Heart right ventricle (tissue), 16 donors: ENCODE results near the gene DHRSX. TPM values are rescaled to one million over a fixed set of nuclear protein-coding genes. Genes with fewer than 3 reads are reported as not detected.

Experiments
- ATAC-seq, 8 donors: fragments of 200-7000 bp; cut with Tn5 transposase; one replicate each; pipeline ENCODE4 v1.9.1; 2020; ENCODE audit warnings: mild to moderate bottlenecking in 8 of 8, moderate library complexity in 8 of 8, moderate number of reproducible peaks in 1 of 8
- DNase-seq, 2 donors: peaks; one replicate each; pipeline ENCODE4 v3.0.0-alpha.2; 2020
- H3K27ac ChIP-seq, 10 donors: fragments of 200-600 bp; sonication (generic) in 2 of 10; one replicate each; pipeline versions ENCODE4 v1.5.0 to v1.8.0; 2020 to 2022; ENCODE audit warnings: mild to moderate bottlenecking in 3 of 10
- H3K27me3 ChIP-seq, 7 donors: fragments of 200-600 bp; one replicate each; pipeline ENCODE4 v1.8.0; 2021 to 2022; ENCODE audit warnings: mild to moderate bottlenecking in 2 of 7
- H3K36me3 ChIP-seq, 9 donors: fragments of 200-600 bp; sonication (generic) in 1 of 9; one replicate each; pipeline versions ENCODE4 v1.5.0 to v1.8.0; 2020 to 2022; ENCODE audit warnings: mild to moderate bottlenecking in 2 of 9
- H3K4me1 ChIP-seq, 9 donors: fragments of 200-600 bp; sonication (generic) in 1 of 9; one replicate each; pipeline versions ENCODE4 v1.5.0 to v1.8.0; 2020 to 2022; ENCODE audit warnings: mild to moderate bottlenecking in 4 of 9
- H3K4me3 ChIP-seq, 10 donors: fragments of 200-600 bp; sonication (generic) in 2 of 10; one replicate each; pipeline versions ENCODE4 v1.5.0 to v1.8.0; 2020 to 2022; ENCODE audit warnings: mild to moderate bottlenecking in 7 of 10, moderate library complexity in 2 of 10
- H3K9me3 ChIP-seq, 11 donors: fragments of 200-600 bp in 10 of 11; sonication (generic) in 2 of 11; one replicate each; pipeline versions ENCODE4 v1.5.0 to v1.8.0; 2013 to 2022; ENCODE audit warnings: mild to moderate bottlenecking in 2 of 11, control low read depth in 1 of 11, moderate library complexity in 1 of 11
- CTCF ChIP-seq, 9 donors: fragments of 200-600 bp; sonication (generic) in 2 of 9; IDR thresholded peaks; one replicate each; pipeline versions ENCODE4 v1.5.0 to v1.8.0; 2021 to 2022; ENCODE audit warnings: antibody characterized with exemption in 9 of 9, mild to moderate bottlenecking in 5 of 9, moderate library complexity in 1 of 9
- WGBS, 2 donors: extraction: QIAGEN DNeasy Blood & Tissue Kit; methylation state at CpG; one replicate each; pipeline ENCODE4 v1.1.7; 2013; ENCODE audit warnings: inconsistent platforms in 1 of 2; 5-methylcytosine and 5-hydroxymethylcytosine counted together
- intact Hi-C, 10 donors: fragments of 100-400 bp; cut with DNase I; formaldehyde crosslinking; loops; one replicate each; pipeline versions ENCODE4 v1.11.1 to v1.14.2; 2022
- polyA plus RNA-seq, 2 donors: library from polyadenylated mRNA; stranded (reverse); fragments of 200-250 nt; gene quantifications; one replicate each; pipeline ENCODE4 v1.2.3, GENCODE V29; 2013
- total RNA-seq, 10 donors: library from RNA; stranded (reverse); fragmentation: NEBNext Ultra II Directional in 3 of 10; extraction: Animal tissue kit (Norgen Biotek cat#: 25700) in 3 of 10; gene quantifications; one replicate each; pipeline versions ENCODE4 v1.2.1 to v1.2.4, GENCODE V29; 2021 to 2023
- donor health status: Arrhythmogenic right ventricular cardiomyopathy.
- donor health status: ischemic (EF 13 %, LVEDD 7.1; RV severe dilation, severe dysfunction).
- donor health status: healthy with polysubstance abuse.
- donor health status: DM: no; HTN: yes; CAD: no.
- donor health status: DM: no; HTN: no; CAD: no.
- donor health status: ischemic (EF 25% LVEDD 6.9; RV normal size, moderate dysfunction).
- donor health status: ischemic (EF 25% LVEDD 5.7; RV mildly dilated, moderate dysfunction).
- donor health status: healthy.
- donor health status: DM: yes; HTN: yes; CAD: no.
- donor health status: Ischemic cardiomyopathy.
- donor health status: ischemic (EF 35%, LVEDD 5.7; RV mildly dilated, moderate dysfunction).
- donor health status: nonischemic (EF 11% LVEDD 7.7; RV severe dilation, severe dysfunction).
- donor health status: DM: yes; HTN: yes; CAD: no.
- donor health status: PGD.
- donor health status: ischemic (EF 29% LVEDD 5.4; RV normal size, mild dysfunction).
- donor health status: nonischemic (EF 23%, LVEDD 6.1; RV moderate dilation, normal function).

The DHRSX gene
- total and polyA plus RNA-seq, 12 donors, result 13.8 to 35.9 (median 26.2) TPM

GRCh38 chrX:2447484-2447883 is 53.3 kb downstream of the DHRSX start:
- no peak overlapping the region for H3K4me3 ChIP-seq
- intact Hi-C loops, result no loop called here
- ATAC-seq, result no peak
- H3K9me3 ChIP-seq, result peaks cover 0 to 6% (median 0%) of the 10 kb centered on the region in 11 donors
- peaks cover 0 to 12% (median 0%) of the 10 kb centered on the region in 9 donors for H3K4me1 ChIP-seq
- DNase-seq, result no peak
- H3K27me3 ChIP-seq, result no peaks in the 10 kb centered on the region
- 93 to 100% methylated on average over 1 to 2 of the region's 2 CpGs for WGBS, 2 donors
- no peak for TF ChIP-seq CTCF (IDR thresholded peaks at IDR 0.05)
- no peak overlapping the region for H3K27ac ChIP-seq
- H3K36me3 ChIP-seq, result peaks cover 0 to 12% (median 0%) of the 10 kb centered on the region in 9 donors

GRCh38 chrX:2446815-2447214 is 54.0 kb downstream of the DHRSX start:
- DNase-seq, result no peak
- H3K9me3 ChIP-seq, result peaks cover 0 to 6% (median 0%) of the 10 kb centered on the region in 11 donors
- WGBS, 2 donors, result 96 to 97% methylated on average over 14 of the region's 14 CpGs
- intact Hi-C loops, result no loop called here
- peak in 1 of 8 donors; percentile 23 for ATAC-seq
- no peak overlapping the region for H3K27ac ChIP-seq
- no peak for TF ChIP-seq CTCF (IDR thresholded peaks at IDR 0.05)
- peaks cover 0 to 12% (median 0%) of the 10 kb centered on the region in 9 donors for H3K36me3 ChIP-seq
- no peak overlapping the region for H3K4me3 ChIP-seq
- no peaks in the 10 kb centered on the region for H3K27me3 ChIP-seq
- H3K4me1 ChIP-seq, result peaks cover 0 to 16% (median 0%) of the 10 kb centered on the region in 9 donors

- Histone ChIP-seq H3K9me3 (peaks cover 0 to 6% (median 0%) of the 10 kb centered on the region in 11 donors), H3K4me1 (peaks cover 0 to 13% (median 0%) of the 10 kb centered on the region in 9 donors), H3K27me3 (no peaks in the 10 kb centered on the region), H3K27ac (no peak overlapping the region), H3K4me3 (no peak overlapping the region), H3K36me3 (peaks cover 0 to 13% (median 0%) of the 10 kb centered on the region in 9 donors)
- WGBS, 2 donors, result 94% methylated on average over 31 of the region's 31 CpGs
- DNase-seq (no peak), ATAC-seq (peak in 1 of 8 donors; percentile 29)
- no peak for TF ChIP-seq CTCF (IDR thresholded peaks at IDR 0.05)
- intact Hi-C loops, result no loop called here
These were observed 54.8 kb downstream of the DHRSX start for GRCh38 chrX:2445662-2446623.

- no peak for TF ChIP-seq CTCF (IDR thresholded peaks at IDR 0.05)
- Histone ChIP-seq H3K9me3 (peaks cover 0 to 9% (median 0%) of the 10 kb centered on the region in 11 donors), H3K4me3 (no peak overlapping the region), H3K27me3 (no peaks in the 10 kb centered on the region), H3K36me3 (peaks cover 0 to 28% (median 0%) of the 10 kb centered on the region in 9 donors), H3K27ac (no peak overlapping the region), H3K4me1 (peaks cover 0 to 5% (median 0%) of the 10 kb centered on the region in 9 donors)
- no peak for DNase-seq
- no peak for ATAC-seq
- 71 to 85% methylated on average over 7 of the region's 7 CpGs for WGBS, 2 donors
- intact Hi-C loops, result no loop called here
These were observed 58.1 kb downstream of the DHRSX start for GRCh38 chrX:2442694-2443093.
